Kidney (tissue), 14 donors: ENCODE measurements around the gene FLCN. TPM values are rescaled to one million over a fixed set of nuclear protein-coding genes. Genes with fewer than 3 reads are reported as not detected.

Source experiments
- DNase-seq, 5 donors: peaks; one replicate each; pipeline ENCODE4 v3.0.0-alpha.2; 2013 to 2020
- FAIRE-seq: peaks from 2 replicates; lab custom pipeline; 2012; peaks lifted over from hg19 to GRCh38; lab: Jason Lieb, UNC
- H3K27ac ChIP-seq, 2 donors: one replicate each; pipeline ENCODE4 v1.7.0; 2013; ENCODE audit warnings: low read depth in 2 of 2, low read length in 2 of 2, inconsistent platforms in 1 of 2
- H3K27me3 ChIP-seq: one replicate; pipeline ENCODE4 v1.7.1; 2013; ENCODE audit warnings: low read length, inconsistent platforms; ENCODE audit not compliant: control insufficient read depth, insufficient read depth
- H3K36me3 ChIP-seq, 3 donors: one replicate each; pipeline versions ENCODE4 v1.7.0 to v1.7.1; 2013; ENCODE audit warnings: low read length in 3 of 3, control low read depth in 1 of 3, inconsistent platforms in 1 of 3; ENCODE audit not compliant: insufficient read depth in 3 of 3, control insufficient read depth in 2 of 3
- H3K4me1 ChIP-seq, 3 donors: one replicate each; pipeline versions ENCODE4 v1.7.0 to v1.7.1; 2013; ENCODE audit warnings: low read length in 3 of 3, inconsistent platforms in 1 of 3, low read depth in 1 of 3; ENCODE audit not compliant: control insufficient read depth in 2 of 3, insufficient read depth in 2 of 3
- H3K4me3 ChIP-seq, 3 donors: one replicate each; pipeline versions ENCODE4 v1.7.0 to v1.8.1; 2013; ENCODE audit warnings: low read length in 3 of 3, control low read depth in 1 of 3, inconsistent platforms in 1 of 3
- H3K9ac ChIP-seq, 3 donors: one replicate each; pipeline versions ENCODE4 v1.7.0 to v1.7.1; 2013; ENCODE audit warnings: low read length in 3 of 3, control low read depth in 1 of 3, inconsistent platforms in 1 of 3
- H3K9me3 ChIP-seq, 3 donors: one replicate each; pipeline versions ENCODE4 v1.7.0 to v1.7.1; 2013; ENCODE audit warnings: low read length in 3 of 3, control low read depth in 1 of 3, inconsistent platforms in 1 of 3; ENCODE audit not compliant: control insufficient read depth in 2 of 3, insufficient read depth in 1 of 3
- intact Hi-C: fragments of 100-400 bp; cut with DNase I; formaldehyde crosslinking; loops from one replicate; pipeline ENCODE4 v1.11.1; 2022
- polyA plus RNA-seq: library from polyadenylated mRNA; stranded (reverse); fragments of 350-450 nt; fragmentation: Illumina TruSeq; extraction: RNeasy Lipid Tissue Mini Kit (QIAGEN cat#74804); gene quantifications from one replicate; pipeline ENCODE4 v1.2.3, GENCODE V29; 2014; ENCODE audit warnings: low read depth, low replicate concordance; ENCODE audit not compliant: insufficient read depth
- total RNA-seq: library from RNA; stranded (reverse); fragmentation: NEBNext Ultra II Directional; extraction: Animal tissue kit (Norgen Biotek cat#: 25700); gene quantifications from one replicate; pipeline ENCODE4 v1.2.1, GENCODE V29; 2021
- TF ChIP-seq, protein P1 (sequence below): IDR thresholded peaks from 3 replicates; pipeline ENCODE4 v1.5.1; 2012; ENCODE audit warnings: mild to moderate bottlenecking, moderate library complexity, borderline replicate concordance; ENCODE audit not compliant: insufficient read depth; ENCODE audit errors: extremely low read depth
- donor health status: control.
- donor health status: control.
- donor health status: control.
- donor health status: control.
- donor health status: control.
- donor health status: DM: yes; HTN: yes; CAD: no.
- donor health status: Normal renal cell carcinoma (clear cell type).

FLCN gene
- total and polyA plus RNA-seq, 2 donors from 2014 or later, result 14.2 to 44.4 TPM

DNA sequence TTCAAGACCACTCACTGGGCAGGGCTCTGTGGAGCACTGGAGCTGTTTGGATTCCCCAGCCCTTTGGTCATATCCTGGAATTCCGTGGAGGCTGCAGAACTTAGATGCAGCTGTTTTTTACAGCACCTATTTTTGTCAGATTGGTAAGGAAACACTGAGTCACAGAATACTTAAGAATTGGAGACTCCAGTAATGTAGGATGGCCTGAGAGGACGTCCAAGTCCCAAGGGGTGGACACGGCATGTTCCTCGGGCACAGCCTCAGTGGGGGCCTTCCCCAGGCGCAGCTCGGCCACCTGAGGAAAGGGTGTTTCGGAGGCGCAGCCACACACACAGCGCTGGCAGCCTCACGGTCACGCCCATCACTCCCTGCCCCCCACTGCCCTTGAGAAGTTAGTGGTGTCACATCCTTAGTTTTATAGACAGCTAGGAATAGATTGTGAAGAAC is 45.6 kb downstream of the FLCN start:
- Histone ChIP-seq H3K9ac (no peak overlapping the region), H3K27me3 (no peaks in the 10 kb centered on the region), H3K4me1 (peaks cover 0 to 7% (median 0%) of the 10 kb centered on the region in 3 donors), H3K4me3 (no peak overlapping the region), H3K9me3 (no peaks in the 10 kb centered on the region), H3K27ac (peak overlapping the region in 1 of 2 donors; percentile 27), H3K36me3 (peaks cover 0 to 8% (median 0%) of the 10 kb centered on the region in 3 donors)
- intact Hi-C loops, result no loop called here
- DNase-seq, result no peak
- TF ChIP-seq, protein P1, sequence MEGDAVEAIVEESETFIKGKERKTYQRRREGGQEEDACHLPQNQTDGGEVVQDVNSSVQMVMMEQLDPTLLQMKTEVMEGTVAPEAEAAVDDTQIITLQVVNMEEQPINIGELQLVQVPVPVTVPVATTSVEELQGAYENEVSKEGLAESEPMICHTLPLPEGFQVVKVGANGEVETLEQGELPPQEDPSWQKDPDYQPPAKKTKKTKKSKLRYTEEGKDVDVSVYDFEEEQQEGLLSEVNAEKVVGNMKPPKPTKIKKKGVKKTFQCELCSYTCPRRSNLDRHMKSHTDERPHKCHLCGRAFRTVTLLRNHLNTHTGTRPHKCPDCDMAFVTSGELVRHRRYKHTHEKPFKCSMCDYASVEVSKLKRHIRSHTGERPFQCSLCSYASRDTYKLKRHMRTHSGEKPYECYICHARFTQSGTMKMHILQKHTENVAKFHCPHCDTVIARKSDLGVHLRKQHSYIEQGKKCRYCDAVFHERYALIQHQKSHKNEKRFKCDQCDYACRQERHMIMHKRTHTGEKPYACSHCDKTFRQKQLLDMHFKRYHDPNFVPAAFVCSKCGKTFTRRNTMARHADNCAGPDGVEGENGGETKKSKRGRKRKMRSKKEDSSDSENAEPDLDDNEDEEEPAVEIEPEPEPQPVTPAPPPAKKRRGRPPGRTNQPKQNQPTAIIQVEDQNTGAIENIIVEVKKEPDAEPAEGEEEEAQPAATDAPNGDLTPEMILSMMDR, result no peak
- FAIRE-seq, result no peak

GRCh38 chr17:17190188-17190587 is 46.8 kb downstream of the FLCN start:
- no peak overlapping the region for H3K9ac ChIP-seq
- FAIRE-seq (no peak), DNase-seq (no peak)

GRCh38 chr17:17189559-17189958 is 47.4 kb downstream of the FLCN start:
- TF ChIP-seq, protein P1, result no peak
- no peak overlapping the region for H3K4me3 ChIP-seq
- H3K27ac ChIP-seq, result no peak overlapping the region
- H3K9ac ChIP-seq, result no peak overlapping the region
- peaks cover 0 to 7% (median 0%) of the 10 kb centered on the region in 3 donors for H3K4me1 ChIP-seq
- FAIRE-seq (no peak), DNase-seq (no peak)
- H3K27me3 ChIP-seq, result no peaks in the 10 kb centered on the region
- H3K9me3 ChIP-seq, result no peaks in the 10 kb centered on the region
- peaks cover 0 to 8% (median 0%) of the 10 kb centered on the region in 3 donors for H3K36me3 ChIP-seq
- intact Hi-C loops, result no loop called here

More at GRCh38 chr17:17190188-17190587, 46.8 kb downstream of the FLCN start:
- Histone ChIP-seq H3K9me3 (no peaks in the 10 kb centered on the region), H3K4me1 (peaks cover 0 to 7% (median 0%) of the 10 kb centered on the region in 3 donors), H3K4me3 (no peak overlapping the region), H3K36me3 (peaks cover 0 to 8% (median 0%) of the 10 kb centered on the region in 3 donors), H3K27ac (no peak overlapping the region), H3K27me3 (no peaks in the 10 kb centered on the region)
- TF ChIP-seq, protein P1, result no peak
- intact Hi-C loops, result no loop called here

DNA sequence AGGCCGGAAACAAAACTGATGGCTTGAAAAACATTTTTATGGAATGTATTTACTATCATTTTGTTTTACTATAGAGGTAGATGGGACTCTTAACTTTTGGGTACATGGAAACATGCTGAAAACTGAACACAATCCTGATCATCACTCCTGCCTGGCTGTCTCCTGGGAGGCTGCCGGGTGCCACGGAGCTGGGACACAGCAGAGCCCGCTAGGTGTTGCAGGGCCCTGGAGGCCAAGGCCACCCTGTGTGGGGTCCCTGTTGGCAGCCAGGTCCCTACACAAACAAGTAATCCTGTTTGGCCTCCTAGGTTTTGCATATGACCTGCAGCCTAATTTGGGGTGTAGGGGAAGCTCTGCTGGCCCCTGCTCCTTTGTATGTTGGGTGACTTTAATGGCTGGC is 48.4 kb downstream of the FLCN start:
- Histone ChIP-seq H3K27ac (no peak overlapping the region), H3K9me3 (no peaks in the 10 kb centered on the region), H3K36me3 (peaks cover 0 to 15% (median 0%) of the 10 kb centered on the region in 3 donors), H3K4me1 (peaks cover 0 to 7% (median 0%) of the 10 kb centered on the region in 3 donors), H3K9ac (no peak overlapping the region), H3K27me3 (no peaks in the 10 kb centered on the region), H3K4me3 (no peak overlapping the region)
- DNase-seq (no peak), FAIRE-seq (no peak)
- intact Hi-C loops, result no loop called here
- TF ChIP-seq, protein P1, result no peak
